T-helper 2 cell treated with Interferon-gamma antibody and Interleukin-4, amounts not matched to agents 5 μg/mL and 100 μg/mL, for 36 hours (primary cell): ENCODE data around the gene THSD4.

Source experiments
- DNase-seq: peaks from one replicate; pipeline ENCODE4 v3.0.0; 2021; ENCODE audit warnings: low spot score
- H3K27ac Mint-ChIP-seq: one replicate; pipeline ENCODE4 v1.8.0; 2021; ENCODE audit warnings: mild to moderate bottlenecking, mixed read lengths
- H3K27me3 Mint-ChIP-seq: one replicate; pipeline ENCODE4 v1.8.0; 2021; ENCODE audit warnings: low read depth, mixed read lengths
- H3K36me3 Mint-ChIP-seq: one replicate; pipeline ENCODE4 v1.8.0; 2021; ENCODE audit warnings: low read depth, mixed read lengths
- H3K4me1 Mint-ChIP-seq: one replicate; pipeline ENCODE4 v1.8.0; 2021; ENCODE audit warnings: low read depth, mixed read lengths
- H3K4me3 Mint-ChIP-seq: one replicate; pipeline ENCODE4 v1.8.0; 2022; ENCODE audit warnings: mild to moderate bottlenecking, moderate library complexity, mixed read lengths
- H3K9me3 Mint-ChIP-seq: one replicate; pipeline ENCODE4 v1.8.0; 2021; ENCODE audit warnings: mixed read lengths

THSD4 gene

GRCh38 chr15:71526060-71526820 is 411.0 kb downstream of the THSD4 start:
- Mint-ChIP-seq H3K27me3 (peaks cover 33% of the 10 kb centered on the region), H3K27ac (no peak overlapping the region), H3K36me3 (no peaks in the 10 kb centered on the region), H3K4me3 (no peak overlapping the region), H3K4me1 (no peaks in the 10 kb centered on the region), H3K9me3 (no peaks in the 10 kb centered on the region)
- no peak for DNase-seq

DNA sequence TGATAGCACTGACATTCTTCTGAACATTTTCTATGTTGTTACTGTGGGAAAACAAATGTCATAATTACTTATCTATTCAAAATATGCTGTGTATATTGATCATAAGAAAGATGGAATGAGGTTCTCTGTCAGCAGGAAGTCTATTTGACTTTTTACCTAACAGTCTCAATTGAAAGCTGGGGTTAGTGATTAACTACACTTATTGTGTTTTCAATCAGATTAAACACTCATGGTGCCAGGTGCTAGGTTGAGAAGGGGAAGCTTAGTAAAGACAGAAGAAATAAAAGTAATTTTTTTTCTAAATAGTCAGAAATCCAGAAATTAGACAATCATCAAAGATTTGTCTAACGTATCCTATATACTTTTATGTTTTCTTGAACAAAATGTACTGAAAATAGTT is 414.1 kb downstream of the THSD4 start:
- Mint-ChIP-seq H3K27ac (no peak overlapping the region), H3K4me1 (no peaks in the 10 kb centered on the region), H3K27me3 (peaks cover 29% of the 10 kb centered on the region), H3K9me3 (peaks cover 3% of the 10 kb centered on the region), H3K4me3 (no peak overlapping the region), H3K36me3 (no peaks in the 10 kb centered on the region)
- no peak for DNase-seq

DNA sequence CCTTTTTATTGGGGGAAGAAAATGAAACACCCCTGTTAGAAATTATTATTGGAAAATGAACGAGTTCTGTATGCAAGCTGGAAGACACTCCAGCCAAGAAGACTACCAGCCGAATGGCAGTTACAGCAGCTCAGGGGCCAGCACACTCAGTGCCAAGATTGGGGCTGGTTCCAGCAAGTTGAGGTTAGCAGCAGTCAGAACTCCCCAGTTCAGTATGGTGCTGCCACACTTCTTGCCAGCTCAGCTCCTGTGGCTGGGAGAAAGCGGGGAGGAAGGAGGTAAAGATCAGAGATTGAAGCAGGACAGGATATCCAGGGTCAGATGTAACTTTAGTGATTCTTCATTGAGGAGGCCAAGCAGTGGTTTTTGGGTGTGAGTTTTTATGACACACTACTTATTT is 414.8 kb downstream of the THSD4 start:
- H3K27me3 Mint-ChIP-seq, result peaks cover 30% of the 10 kb centered on the region
- H3K9me3 Mint-ChIP-seq, result peaks cover 3% of the 10 kb centered on the region
- no peaks in the 10 kb centered on the region for H3K4me1 Mint-ChIP-seq
- no peak for DNase-seq
- no peak overlapping the region for H3K27ac Mint-ChIP-seq
- no peaks in the 10 kb centered on the region for H3K36me3 Mint-ChIP-seq
- H3K4me3 Mint-ChIP-seq, result no peak overlapping the region

DNA sequence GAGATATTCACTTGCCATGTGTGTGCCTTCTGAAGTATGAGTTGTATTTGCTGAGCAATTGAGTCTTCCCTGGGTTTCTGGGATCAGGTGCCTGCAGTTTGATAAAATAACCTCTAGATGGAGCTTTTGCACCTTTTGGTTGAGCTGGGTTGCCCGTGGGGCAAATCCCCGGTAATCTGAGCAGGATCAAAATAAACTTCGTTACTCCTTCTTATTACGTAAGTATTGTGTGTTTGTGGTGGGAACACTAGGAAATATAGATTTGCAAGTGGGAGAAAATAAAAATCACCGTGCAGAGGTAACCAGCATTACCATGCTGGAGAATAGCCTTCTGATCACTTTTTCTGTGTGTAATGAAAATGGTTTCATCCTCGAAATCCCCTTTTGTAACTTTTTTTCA is 417.7 kb downstream of the THSD4 start:
- no peak for DNase-seq
- Mint-ChIP-seq H3K4me1 (no peaks in the 10 kb centered on the region), H3K9me3 (peaks cover 3% of the 10 kb centered on the region), H3K4me3 (no peak overlapping the region), H3K27me3 (peaks cover 15% of the 10 kb centered on the region), H3K36me3 (no peaks in the 10 kb centered on the region), H3K27ac (no peak overlapping the region)

GRCh38 chr15:71538181-71538580 is 422.9 kb downstream of the THSD4 start:
- H3K27ac Mint-ChIP-seq, result no peak overlapping the region
- H3K4me3 Mint-ChIP-seq, result no peak overlapping the region
- no peaks in the 10 kb centered on the region for H3K36me3 Mint-ChIP-seq
- no peaks in the 10 kb centered on the region for H3K4me1 Mint-ChIP-seq
- DNase-seq, result no peak
- H3K9me3 Mint-ChIP-seq, result no peaks in the 10 kb centered on the region
- peaks cover 5% of the 10 kb centered on the region for H3K27me3 Mint-ChIP-seq

- no peaks in the 10 kb centered on the region for H3K36me3 Mint-ChIP-seq
Observed at GRCh38 chr15:71541746-71542145, 426.5 kb downstream of the THSD4 start.

DNA sequence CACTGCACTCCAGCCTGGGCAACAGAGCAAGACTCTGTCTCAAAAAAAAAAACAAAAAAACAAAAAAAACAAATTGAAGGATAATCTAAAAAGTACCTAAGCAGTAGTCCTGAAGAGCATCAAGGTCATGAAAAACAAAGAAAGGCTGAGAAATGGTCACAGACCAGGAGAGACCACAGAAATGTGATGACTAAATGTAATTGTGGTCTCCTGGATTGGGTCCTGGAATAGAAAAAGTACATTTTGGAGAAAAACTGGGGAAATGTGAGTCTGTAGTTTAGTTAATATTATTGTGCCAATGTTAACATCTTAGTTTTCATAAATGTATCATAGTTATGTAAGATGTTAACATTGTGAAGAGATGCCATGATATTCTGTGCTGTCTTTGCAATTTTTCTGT is 427.6 kb downstream of the THSD4 start:
- no peak overlapping the region for H3K4me3 Mint-ChIP-seq
- no peaks in the 10 kb centered on the region for H3K4me1 Mint-ChIP-seq
- H3K27ac Mint-ChIP-seq, result no peak overlapping the region
- DNase-seq, result no peak
- peaks cover 8% of the 10 kb centered on the region for H3K27me3 Mint-ChIP-seq
- H3K9me3 Mint-ChIP-seq, result no peaks in the 10 kb centered on the region
- no peaks in the 10 kb centered on the region for H3K36me3 Mint-ChIP-seq

More at GRCh38 chr15:71541746-71542145, 426.5 kb downstream of the THSD4 start:
- no peaks in the 10 kb centered on the region for H3K9me3 Mint-ChIP-seq
- no peaks in the 10 kb centered on the region for H3K4me1 Mint-ChIP-seq
- no peak overlapping the region for H3K27ac Mint-ChIP-seq
- no peak overlapping the region for H3K4me3 Mint-ChIP-seq
- DNase-seq, result no peak
- H3K27me3 Mint-ChIP-seq, result peaks cover 8% of the 10 kb centered on the region

- Mint-ChIP-seq H3K4me1 (no peaks in the 10 kb centered on the region), H3K9me3 (no peaks in the 10 kb centered on the region), H3K27me3 (peaks cover 8% of the 10 kb centered on the region), H3K27ac (no peak overlapping the region), H3K36me3 (no peaks in the 10 kb centered on the region), H3K4me3 (no peak overlapping the region)
- DNase-seq, result no peak
Observed at GRCh38 chr15:71543413-71543812, 428.1 kb downstream of the THSD4 start.

DNA sequence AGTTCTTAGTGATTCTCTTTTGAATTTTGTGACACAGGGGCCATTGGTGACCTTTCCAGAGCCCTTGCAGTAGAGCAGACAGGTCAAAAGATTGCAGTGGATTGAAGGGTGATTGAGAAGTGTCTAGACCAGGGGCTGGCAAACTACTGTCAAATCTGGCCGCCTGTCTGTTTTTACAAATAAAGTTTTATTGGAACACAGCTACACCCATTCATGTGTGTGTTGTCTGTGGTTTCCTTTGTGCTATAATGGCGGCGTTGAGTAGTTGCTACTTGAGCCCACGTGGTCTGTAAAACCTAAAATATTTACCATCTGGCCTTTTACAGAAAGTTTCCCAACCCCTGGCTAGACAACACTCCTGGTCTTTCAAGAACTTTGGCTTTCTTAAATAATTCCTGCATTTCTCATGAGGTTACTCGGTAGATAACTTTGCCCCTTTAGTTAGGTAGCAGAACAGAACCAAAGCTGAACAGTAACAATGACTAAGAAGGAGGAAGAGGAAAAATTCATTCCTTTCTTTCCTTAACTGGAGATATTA is 430.0 kb downstream of the THSD4 start:
- H3K36me3 Mint-ChIP-seq, result no peaks in the 10 kb centered on the region
- H3K4me1 Mint-ChIP-seq, result no peaks in the 10 kb centered on the region
- no peak overlapping the region for H3K27ac Mint-ChIP-seq
- no peak for DNase-seq
- no peaks in the 10 kb centered on the region for H3K9me3 Mint-ChIP-seq
- H3K4me3 Mint-ChIP-seq, result no peak overlapping the region
- peaks cover 12% of the 10 kb centered on the region for H3K27me3 Mint-ChIP-seq

GRCh38 chr15:71545923-71546322 is 430.7 kb downstream of the THSD4 start:
- Mint-ChIP-seq H3K27ac (no peak overlapping the region), H3K36me3 (no peaks in the 10 kb centered on the region), H3K9me3 (no peaks in the 10 kb centered on the region)

GRCh38 chr15:71547011-71547410 is 431.7 kb downstream of the THSD4 start:
- H3K27me3 Mint-ChIP-seq, result peaks cover 9% of the 10 kb centered on the region
- no peak overlapping the region for H3K27ac Mint-ChIP-seq
- H3K9me3 Mint-ChIP-seq, result no peaks in the 10 kb centered on the region
- no peaks in the 10 kb centered on the region for H3K36me3 Mint-ChIP-seq
- H3K4me1 Mint-ChIP-seq, result no peaks in the 10 kb centered on the region
- no peak overlapping the region for H3K4me3 Mint-ChIP-seq
- no peak for DNase-seq

More at GRCh38 chr15:71545923-71546322, 430.7 kb downstream of the THSD4 start:
- no peak overlapping the region for H3K4me3 Mint-ChIP-seq
- DNase-seq, result no peak
- peaks cover 12% of the 10 kb centered on the region for H3K27me3 Mint-ChIP-seq
- no peaks in the 10 kb centered on the region for H3K4me1 Mint-ChIP-seq

DNA sequence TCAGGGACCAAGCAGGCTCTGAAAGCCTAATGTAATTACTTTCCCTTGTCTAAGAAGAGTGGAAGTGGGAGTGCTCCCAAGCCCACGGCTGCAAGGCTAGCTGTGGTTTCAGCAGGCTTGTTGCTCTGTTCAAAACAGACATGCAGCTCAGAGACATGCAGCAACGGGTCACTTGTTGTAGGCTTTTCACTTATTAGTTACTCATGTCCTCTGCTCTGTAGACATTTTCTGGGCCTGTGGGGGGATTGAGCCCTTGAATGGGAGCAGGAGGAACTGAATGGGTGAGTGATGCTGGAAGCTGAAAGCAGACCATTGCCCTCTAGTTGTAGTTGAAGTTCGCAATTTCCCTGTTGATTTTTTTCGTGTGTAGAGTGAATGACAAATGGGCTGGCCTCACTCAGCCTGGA is 433.1 kb downstream of the THSD4 start:
- Mint-ChIP-seq H3K4me3 (no peak overlapping the region), H3K36me3 (no peaks in the 10 kb centered on the region), H3K9me3 (no peaks in the 10 kb centered on the region), H3K27me3 (peaks cover 11% of the 10 kb centered on the region), H3K4me1 (no peaks in the 10 kb centered on the region), H3K27ac (no peak overlapping the region)
- DNase-seq, result no peak

DNA sequence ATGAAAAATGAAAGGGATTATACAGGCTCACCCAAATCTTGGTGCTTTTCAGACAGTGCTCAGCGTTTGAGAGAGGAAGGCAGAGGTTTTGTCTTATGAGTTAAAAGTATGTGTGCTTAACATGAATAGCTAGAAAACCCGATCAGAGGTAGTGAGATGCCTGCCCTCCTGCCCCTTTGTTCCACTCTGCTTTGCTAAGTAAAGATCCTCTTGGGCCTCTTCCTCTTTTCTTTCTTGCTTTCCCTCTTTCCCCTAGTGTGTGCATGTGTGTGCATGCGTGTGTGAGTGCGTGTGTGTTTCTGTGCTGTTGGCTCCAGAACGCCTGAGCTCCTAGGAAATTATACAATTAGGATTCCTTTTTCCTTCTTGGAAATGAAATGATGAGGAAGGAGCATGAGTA is 433.8 kb downstream of the THSD4 start:
- Mint-ChIP-seq H3K27me3 (peaks cover 11% of the 10 kb centered on the region), H3K36me3 (no peaks in the 10 kb centered on the region), H3K27ac (no peak overlapping the region), H3K4me1 (no peaks in the 10 kb centered on the region), H3K9me3 (no peaks in the 10 kb centered on the region), H3K4me3 (no peak overlapping the region)
- no peak for DNase-seq

DNA sequence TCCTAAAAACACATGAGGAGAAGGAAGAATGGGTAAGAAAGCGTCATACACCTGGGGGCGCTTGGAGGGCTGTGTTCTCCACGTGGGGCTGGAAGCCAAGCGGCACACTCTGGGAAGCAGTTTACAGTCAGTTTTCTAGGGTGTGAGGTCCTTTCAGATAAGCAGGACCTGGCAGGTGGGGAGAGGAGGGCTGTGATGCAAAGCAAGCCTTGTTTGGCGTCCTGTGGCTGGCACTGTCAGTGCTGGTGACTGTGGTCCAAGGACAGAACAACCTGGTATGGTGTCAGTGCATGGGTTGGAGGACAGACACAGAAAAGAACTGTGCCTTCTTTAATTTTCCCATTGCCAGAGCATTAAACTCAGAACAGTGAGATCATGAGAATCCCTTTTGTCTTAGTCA is 434.4 kb downstream of the THSD4 start:
- Mint-ChIP-seq H3K4me1 (no peaks in the 10 kb centered on the region), H3K9me3 (no peaks in the 10 kb centered on the region), H3K4me3 (no peak overlapping the region), H3K36me3 (no peaks in the 10 kb centered on the region), H3K27me3 (peaks cover 9% of the 10 kb centered on the region), H3K27ac (no peak overlapping the region)
- DNase-seq, result no peak

DNA sequence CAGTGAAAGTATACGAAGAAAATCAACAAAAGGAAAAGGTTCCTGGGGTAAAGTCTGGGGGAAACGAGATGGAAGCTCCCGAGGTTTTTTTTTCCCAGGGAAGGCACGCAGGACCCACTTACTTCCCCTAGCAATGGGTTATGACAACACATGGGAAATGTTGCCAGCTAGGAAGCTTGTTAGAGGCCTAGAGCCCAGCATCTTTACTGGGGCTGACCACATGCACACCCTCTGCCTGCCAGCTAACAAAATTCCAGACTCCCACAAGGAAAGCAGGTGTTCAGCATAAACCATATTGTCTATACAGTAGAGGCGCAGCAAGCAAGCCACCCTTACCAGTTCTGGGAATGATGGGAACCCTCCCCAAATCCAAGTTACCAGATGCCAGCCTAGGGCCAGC is 436.3 kb downstream of the THSD4 start:
- no peaks in the 10 kb centered on the region for H3K4me1 Mint-ChIP-seq

More for the DNA sequence above, 436.3 kb downstream of the THSD4 start:
- H3K4me3 Mint-ChIP-seq, result no peak overlapping the region
- peaks cover 6% of the 10 kb centered on the region for H3K27me3 Mint-ChIP-seq
- H3K36me3 Mint-ChIP-seq, result no peaks in the 10 kb centered on the region
- no peak overlapping the region for H3K27ac Mint-ChIP-seq
- no peak for DNase-seq
- H3K9me3 Mint-ChIP-seq, result no peaks in the 10 kb centered on the region
